OCI-LY1 (cell line): ENCODE data around the gene SOBP.

ENCODE experiments used
- H2AFZ ChIP-seq: fragments of 200-600 bp; sonication (generic), shearing (Covaris generic); 2 replicates; pipeline ENCODE4 v1.6.0; 2014; ENCODE audit warnings: antibody characterized with exemption, mild to moderate bottlenecking, low read length
- H3F3A ChIP-seq: fragments of 200-600 bp; sonication (generic), shearing (Covaris generic); 2 replicates; pipeline ENCODE4 v1.6.0; 2014; ENCODE audit warnings: mild to moderate bottlenecking, antibody characterized with exemption, low read length, moderate library complexity; ENCODE audit not compliant: insufficient read depth
- H3K27ac ChIP-seq: fragments of 200-600 bp; sonication (generic); 2 replicates; pipeline ENCODE4 v1.5.1; 2014; ENCODE audit warnings: low read length, mixed run types, mild to moderate bottlenecking, low read depth; ENCODE audit not compliant: poor library complexity, severe bottlenecking
- H3K27me3 ChIP-seq: fragments of 200-600 bp; sonication (generic); 2 replicates; pipeline ENCODE4 v1.6.0; 2014; ENCODE audit warnings: antibody characterized with exemption, mild to moderate bottlenecking, low read length, moderate library complexity; ENCODE audit not compliant: insufficient read depth
- H3K36me3 ChIP-seq: fragments of 200-600 bp; sonication (generic); 2 replicates; pipeline ENCODE4 v1.6.1; 2014; ENCODE audit warnings: mild to moderate bottlenecking, antibody characterized with exemption, low read length, moderate library complexity, mixed read lengths; ENCODE audit not compliant: insufficient read depth
- H3K4me1 ChIP-seq: fragments of 200-600 bp; sonication (generic); 2 replicates; pipeline ENCODE4 v1.5.1; 2014; ENCODE audit warnings: mild to moderate bottlenecking, low read length, moderate library complexity; ENCODE audit not compliant: insufficient read depth, severe bottlenecking
- H3K4me2 ChIP-seq: fragments of 200-600 bp; sonication (generic), shearing (Covaris generic); 2 replicates; pipeline ENCODE4 v1.6.1; 2014; ENCODE audit warnings: low read length
- H3K4me3 ChIP-seq: fragments of 200-600 bp; sonication (generic); 2 replicates; pipeline ENCODE4 v1.5.1; 2014; ENCODE audit warnings: low read length, low read depth, mild to moderate bottlenecking, mixed read lengths; ENCODE audit not compliant: poor library complexity, severe bottlenecking
- H3K79me2 ChIP-seq: fragments of 200-600 bp; shearing (Covaris generic); 2 replicates; pipeline ENCODE4 v1.6.1; 2016; ENCODE audit warnings: mixed run types, low read length, mixed read lengths; ENCODE audit not compliant: insufficient read depth
- H3K9ac ChIP-seq: fragments of 200-600 bp; sonication (generic), shearing (Covaris generic); 2 replicates; pipeline ENCODE4 v1.6.1; 2014; ENCODE audit warnings: mild to moderate bottlenecking, low read length, mixed read lengths
- H3K9me2 ChIP-seq: fragments of 200-600 bp; sonication (generic), shearing (Covaris generic); 2 replicates; pipeline ENCODE4 v1.6.1; 2014; ENCODE audit warnings: low read depth, mild to moderate bottlenecking, low read length, mixed read lengths
- H3K9me3 ChIP-seq: fragments of 200-600 bp; shearing (Covaris generic); 2 replicates; pipeline ENCODE4 v1.6.1; 2014; ENCODE audit warnings: low read length, mixed read lengths
- H4K20me1 ChIP-seq: fragments of 200-600 bp; sonication (generic), shearing (Covaris generic); 2 replicates; pipeline ENCODE4 v1.6.0; 2016; ENCODE audit warnings: mild to moderate bottlenecking, low read length; ENCODE audit not compliant: insufficient read depth
- EZH2 ChIP-seq: fragments of 200-600 bp; sonication (generic), shearing (Covaris generic); IDR thresholded peaks from 2 replicates; pipeline ENCODE4 v1.8.0; 2017; ENCODE audit warnings: borderline replicate concordance, mixed run types, mild to moderate bottlenecking, antibody characterized with exemption, low read length, moderate library complexity, mixed read lengths
- TF ChIP-seq, protein P1 (sequence below): fragments of 200-600 bp; sonication (generic), shearing (Covaris generic); IDR thresholded peaks from 2 replicates; pipeline ENCODE4 v1.5.1; 2017; ENCODE audit warnings: mild to moderate bottlenecking, antibody characterized with exemption, low read length, moderate library complexity, mixed read lengths

Gene SOBP

GRCh38 chr6:107637316-107638315 lies 147.7 kb downstream of the SOBP start:
- Histone ChIP-seq H3K79me2 (no peaks in the 10 kb centered on the region), H3K4me3 (no peak overlapping the region), H3K27me3 (no peaks in the 10 kb centered on the region), H3K4me2 (no peak overlapping the region), H3K4me1 (peaks cover 59% of the 10 kb centered on the region), H3K36me3 (peaks cover 47% of the 10 kb centered on the region), H2AFZ (no peak overlapping the region), H3K9me2 (no peaks in the 10 kb centered on the region), H3K27ac (peak overlapping the region; percentile 48), H3K9ac (no peak overlapping the region), H3F3A (no peaks in the 10 kb centered on the region), H4K20me1 (no peaks in the 10 kb centered on the region), H3K9me3 (no peaks in the 10 kb centered on the region)
- TF ChIP-seq EZH2 = no peak
- TF ChIP-seq, protein P1, sequence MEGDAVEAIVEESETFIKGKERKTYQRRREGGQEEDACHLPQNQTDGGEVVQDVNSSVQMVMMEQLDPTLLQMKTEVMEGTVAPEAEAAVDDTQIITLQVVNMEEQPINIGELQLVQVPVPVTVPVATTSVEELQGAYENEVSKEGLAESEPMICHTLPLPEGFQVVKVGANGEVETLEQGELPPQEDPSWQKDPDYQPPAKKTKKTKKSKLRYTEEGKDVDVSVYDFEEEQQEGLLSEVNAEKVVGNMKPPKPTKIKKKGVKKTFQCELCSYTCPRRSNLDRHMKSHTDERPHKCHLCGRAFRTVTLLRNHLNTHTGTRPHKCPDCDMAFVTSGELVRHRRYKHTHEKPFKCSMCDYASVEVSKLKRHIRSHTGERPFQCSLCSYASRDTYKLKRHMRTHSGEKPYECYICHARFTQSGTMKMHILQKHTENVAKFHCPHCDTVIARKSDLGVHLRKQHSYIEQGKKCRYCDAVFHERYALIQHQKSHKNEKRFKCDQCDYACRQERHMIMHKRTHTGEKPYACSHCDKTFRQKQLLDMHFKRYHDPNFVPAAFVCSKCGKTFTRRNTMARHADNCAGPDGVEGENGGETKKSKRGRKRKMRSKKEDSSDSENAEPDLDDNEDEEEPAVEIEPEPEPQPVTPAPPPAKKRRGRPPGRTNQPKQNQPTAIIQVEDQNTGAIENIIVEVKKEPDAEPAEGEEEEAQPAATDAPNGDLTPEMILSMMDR = no peak

DNA sequence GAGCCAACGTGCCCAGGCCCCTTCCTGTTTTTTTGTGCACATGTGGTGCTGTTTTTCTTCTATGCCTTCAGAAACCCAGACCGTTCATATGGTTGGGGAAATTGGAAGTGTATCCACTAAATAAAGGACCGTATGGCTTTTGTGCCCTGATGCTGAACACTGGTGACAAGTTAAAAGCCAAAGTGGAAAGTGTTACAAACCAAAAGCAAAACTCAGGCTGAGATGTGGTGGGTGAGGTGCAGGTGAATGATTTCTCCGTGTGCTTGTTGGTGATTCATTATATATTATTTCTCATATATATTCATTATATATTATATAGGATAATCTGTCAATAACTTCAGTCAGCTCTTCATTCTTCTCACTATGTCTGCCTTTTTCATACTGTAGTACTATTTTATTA lies 148.6 kb downstream of the SOBP start:
- Histone ChIP-seq H3K4me1 (peaks cover 67% of the 10 kb centered on the region), H3K79me2 (no peaks in the 10 kb centered on the region), H3K27ac (peak overlapping the region; percentile 48), H3K36me3 (peaks cover 38% of the 10 kb centered on the region), H3K27me3 (no peaks in the 10 kb centered on the region), H3K4me2 (no peak overlapping the region; the same call in 1 of the 2 replicates), H3K9me3 (no peaks in the 10 kb centered on the region), H3K4me3 (no peak overlapping the region), H2AFZ (no peak overlapping the region), H3K9ac (no peak overlapping the region), H4K20me1 (no peaks in the 10 kb centered on the region), H3K9me2 (no peaks in the 10 kb centered on the region), H3F3A (no peaks in the 10 kb centered on the region)
- no peak for TF ChIP-seq EZH2

GRCh38 chr6:107639511-107639910 lies 149.6 kb downstream of the SOBP start:
- Histone ChIP-seq H3K4me3 (no peak overlapping the region), H3F3A (no peaks in the 10 kb centered on the region), H4K20me1 (no peaks in the 10 kb centered on the region), H3K4me2 (no peak overlapping the region), H3K27ac (no peak overlapping the region), H3K9me3 (no peaks in the 10 kb centered on the region), H3K79me2 (no peaks in the 10 kb centered on the region), H3K9me2 (no peaks in the 10 kb centered on the region), H3K9ac (no peak overlapping the region), H3K27me3 (no peaks in the 10 kb centered on the region), H2AFZ (no peak overlapping the region), H3K36me3 (peaks cover 29% of the 10 kb centered on the region), H3K4me1 (peaks cover 66% of the 10 kb centered on the region)
- TF ChIP-seq, protein P1 = no peak
- TF ChIP-seq EZH2 = no peak
